Central memory CD8-positive, alpha-beta T cell (primary cell): ENCODE results near the gene KIAA1549.

ENCODE experiments used
- ATAC-seq: fragments of 150-1000 bp; cut with Tn5 transposase; replicated peaks from 2 replicates; pipeline ENCODE4 v1.10.0; 2022; ENCODE audit warnings: mild to moderate bottlenecking, moderate FRiP score, moderate number of reproducible peaks; ENCODE audit not compliant: poor library complexity, severe bottlenecking; ENCODE audit errors: extremely low read depth
- DNase-seq, 2 donors: peaks; one replicate each; pipeline ENCODE4 v3.0.0; 2021; ENCODE audit warnings: low spot score in 2 of 2
- H3K27ac Mint-ChIP-seq: one replicate; pipeline ENCODE4 v1.8.0; 2022; ENCODE audit warnings: low read depth, mild to moderate bottlenecking, moderate library complexity, mixed read lengths
- H3K27me3 Mint-ChIP-seq: one replicate; pipeline ENCODE4 v1.8.0; 2022; ENCODE audit warnings: mixed read lengths
- H3K36me3 Mint-ChIP-seq: one replicate; pipeline ENCODE4 v1.8.0; 2022; ENCODE audit warnings: mild to moderate bottlenecking, moderate library complexity, mixed read lengths; ENCODE audit not compliant: insufficient read depth
- H3K4me1 Mint-ChIP-seq: one replicate; pipeline ENCODE4 v1.8.0; 2022; ENCODE audit warnings: mixed read lengths
- H3K4me3 Mint-ChIP-seq: one replicate; pipeline ENCODE4 v1.8.0; 2022; ENCODE audit warnings: mild to moderate bottlenecking, moderate library complexity, mixed read lengths
- H3K9me3 Mint-ChIP-seq: one replicate; pipeline ENCODE4 v1.8.0; 2022; ENCODE audit warnings: mixed read lengths

KIAA1549 gene

GRCh38 chr7:138878856-138879255 lies 102.3 kb downstream of the KIAA1549 start:
- DNase-seq, result no peak
- no peaks in the 10 kb centered on the region for H3K9me3 Mint-ChIP-seq
- ATAC-seq, result no peak
- H3K4me1 Mint-ChIP-seq, result peaks cover 16% of the 10 kb centered on the region
- peaks cover 7% of the 10 kb centered on the region for H3K36me3 Mint-ChIP-seq
- no peak overlapping the region for H3K27ac Mint-ChIP-seq
- no peak overlapping the region for H3K4me3 Mint-ChIP-seq
- H3K27me3 Mint-ChIP-seq, result no peaks in the 10 kb centered on the region

GRCh38 chr7:138878051-138878450 lies 103.1 kb downstream of the KIAA1549 start:
- Mint-ChIP-seq H3K36me3 (peaks cover 7% of the 10 kb centered on the region), H3K4me3 (no peak overlapping the region), H3K4me1 (peaks cover 16% of the 10 kb centered on the region), H3K27ac (no peak overlapping the region), H3K27me3 (no peaks in the 10 kb centered on the region), H3K9me3 (no peaks in the 10 kb centered on the region)
- no peak for ATAC-seq
- no peak for DNase-seq

- Mint-ChIP-seq H3K27ac (peak overlapping the region; percentile 72), H3K4me3 (no peak overlapping the region)
Observed at GRCh38 chr7:138876326-138876725, 104.9 kb downstream of the KIAA1549 start.

GRCh38 chr7:138875794-138876193 lies 105.4 kb downstream of the KIAA1549 start:
- Mint-ChIP-seq H3K36me3 (peaks cover 7% of the 10 kb centered on the region), H3K27ac (peak overlapping the region; percentile 72), H3K4me1 (peaks cover 7% of the 10 kb centered on the region), H3K4me3 (no peak overlapping the region), H3K27me3 (no peaks in the 10 kb centered on the region), H3K9me3 (no peaks in the 10 kb centered on the region)
- ATAC-seq, result peak; percentile 99
- DNase-seq, result peak; percentile 24 to 73

More at GRCh38 chr7:138876326-138876725, 104.9 kb downstream of the KIAA1549 start:
- no peak for ATAC-seq
- Mint-ChIP-seq H3K27me3 (no peaks in the 10 kb centered on the region), H3K4me1 (peaks cover 7% of the 10 kb centered on the region), H3K9me3 (no peaks in the 10 kb centered on the region), H3K36me3 (peaks cover 7% of the 10 kb centered on the region)
- DNase-seq, result no peak

GRCh38 chr7:138873220-138873892 lies 107.8 kb downstream of the KIAA1549 start:
- H3K27me3 Mint-ChIP-seq, result peaks cover 23% of the 10 kb centered on the region
- no peaks in the 10 kb centered on the region for H3K9me3 Mint-ChIP-seq
- no peak overlapping the region for H3K27ac Mint-ChIP-seq
- DNase-seq (no peak), ATAC-seq (no peak)
- no peak overlapping the region for H3K4me3 Mint-ChIP-seq
- peaks cover 7% of the 10 kb centered on the region for H3K4me1 Mint-ChIP-seq
- H3K36me3 Mint-ChIP-seq, result peaks cover 4% of the 10 kb centered on the region

- Mint-ChIP-seq H3K4me3 (no peak overlapping the region), H3K36me3 (peaks cover 4% of the 10 kb centered on the region), H3K27me3 (peaks cover 26% of the 10 kb centered on the region), H3K4me1 (peaks cover 7% of the 10 kb centered on the region), H3K9me3 (no peaks in the 10 kb centered on the region), H3K27ac (no peak overlapping the region)
- DNase-seq, result no peak
- no peak for ATAC-seq
Observed at GRCh38 chr7:138872576-138872975, 108.6 kb downstream of the KIAA1549 start.

GRCh38 chr7:138871814-138872090 lies 109.4 kb downstream of the KIAA1549 start:
- no peak for DNase-seq
- peaks cover 4% of the 10 kb centered on the region for H3K36me3 Mint-ChIP-seq
- H3K4me1 Mint-ChIP-seq, result peaks cover 7% of the 10 kb centered on the region
- no peak for ATAC-seq
- no peak overlapping the region for H3K27ac Mint-ChIP-seq
- no peaks in the 10 kb centered on the region for H3K9me3 Mint-ChIP-seq
- peaks cover 26% of the 10 kb centered on the region for H3K27me3 Mint-ChIP-seq
- H3K4me3 Mint-ChIP-seq, result no peak overlapping the region

- no peak for DNase-seq
- H3K9me3 Mint-ChIP-seq, result no peaks in the 10 kb centered on the region
- no peak for ATAC-seq
- peaks cover 7% of the 10 kb centered on the region for H3K4me1 Mint-ChIP-seq
- no peak overlapping the region for H3K27ac Mint-ChIP-seq
- peaks cover 4% of the 10 kb centered on the region for H3K36me3 Mint-ChIP-seq
- peaks cover 26% of the 10 kb centered on the region for H3K27me3 Mint-ChIP-seq
- H3K4me3 Mint-ChIP-seq, result no peak overlapping the region
Observed at GRCh38 chr7:138871065-138871813, 110.0 kb downstream of the KIAA1549 start.

- ATAC-seq (no peak), DNase-seq (no peak)
- Mint-ChIP-seq H3K4me3 (no peak overlapping the region), H3K27ac (peak overlapping the region; percentile 88), H3K36me3 (no peaks in the 10 kb centered on the region), H3K4me1 (peaks cover 9% of the 10 kb centered on the region), H3K9me3 (no peaks in the 10 kb centered on the region), H3K27me3 (peaks cover 26% of the 10 kb centered on the region)
Observed at GRCh38 chr7:138869353-138869752, 111.8 kb downstream of the KIAA1549 start.

- peak overlapping the region; percentile 88 for H3K27ac Mint-ChIP-seq
- no peak for ATAC-seq
- no peak for DNase-seq
- H3K4me3 Mint-ChIP-seq, result no peak overlapping the region
- peaks cover 9% of the 10 kb centered on the region for H3K4me1 Mint-ChIP-seq
- H3K36me3 Mint-ChIP-seq, result no peaks in the 10 kb centered on the region
- H3K9me3 Mint-ChIP-seq, result no peaks in the 10 kb centered on the region
- H3K27me3 Mint-ChIP-seq, result peaks cover 26% of the 10 kb centered on the region
Observed at GRCh38 chr7:138868711-138869110, 112.5 kb downstream of the KIAA1549 start.

- Mint-ChIP-seq H3K4me3 (no peak overlapping the region), H3K27me3 (peaks cover 26% of the 10 kb centered on the region), H3K9me3 (no peaks in the 10 kb centered on the region), H3K36me3 (no peaks in the 10 kb centered on the region), H3K27ac (no peak overlapping the region), H3K4me1 (peaks cover 9% of the 10 kb centered on the region)
- no peak for ATAC-seq
- no peak for DNase-seq
Observed at GRCh38 chr7:138867744-138868143, 113.4 kb downstream of the KIAA1549 start.

- no peak for ATAC-seq
- Mint-ChIP-seq H3K4me1 (peaks cover 9% of the 10 kb centered on the region), H3K27me3 (peaks cover 26% of the 10 kb centered on the region), H3K27ac (no peak overlapping the region), H3K36me3 (no peaks in the 10 kb centered on the region), H3K9me3 (no peaks in the 10 kb centered on the region), H3K4me3 (no peak overlapping the region)
- DNase-seq, result no peak
Observed at GRCh38 chr7:138866353-138866752, 114.8 kb downstream of the KIAA1549 start.

- Mint-ChIP-seq H3K9me3 (no peaks in the 10 kb centered on the region), H3K27me3 (peaks cover 26% of the 10 kb centered on the region), H3K4me1 (peaks cover 9% of the 10 kb centered on the region), H3K4me3 (no peak overlapping the region), H3K36me3 (no peaks in the 10 kb centered on the region), H3K27ac (peak overlapping the region; percentile 76)
- peak; percentile 58 for ATAC-seq
- peak in 1 of 2 donors; percentile 22 for DNase-seq
Observed at GRCh38 chr7:138865843-138866242, 115.3 kb downstream of the KIAA1549 start.
